GM21423 (cell line): Measurements from ENCODE around the gene KAT8.

Experiments
- ATAC-seq: cut with Tn5 transposase; IDR thresholded peaks from one replicate; pipeline ENCODE4 v1.9.1; 2021; ENCODE audit warnings: mild to moderate bottlenecking, moderate library complexity; ENCODE audit not compliant: unreplicated experiment

The KAT8 gene

GRCh38 chr16:31106509-31107464 is 10.7 kb upstream of the KAT8 start:
- no peak for ATAC-seq

GRCh38 chr16:31107465-31107867 is 10.0 kb upstream of the KAT8 start:
- ATAC-seq, result peak; percentile 41

DNA sequence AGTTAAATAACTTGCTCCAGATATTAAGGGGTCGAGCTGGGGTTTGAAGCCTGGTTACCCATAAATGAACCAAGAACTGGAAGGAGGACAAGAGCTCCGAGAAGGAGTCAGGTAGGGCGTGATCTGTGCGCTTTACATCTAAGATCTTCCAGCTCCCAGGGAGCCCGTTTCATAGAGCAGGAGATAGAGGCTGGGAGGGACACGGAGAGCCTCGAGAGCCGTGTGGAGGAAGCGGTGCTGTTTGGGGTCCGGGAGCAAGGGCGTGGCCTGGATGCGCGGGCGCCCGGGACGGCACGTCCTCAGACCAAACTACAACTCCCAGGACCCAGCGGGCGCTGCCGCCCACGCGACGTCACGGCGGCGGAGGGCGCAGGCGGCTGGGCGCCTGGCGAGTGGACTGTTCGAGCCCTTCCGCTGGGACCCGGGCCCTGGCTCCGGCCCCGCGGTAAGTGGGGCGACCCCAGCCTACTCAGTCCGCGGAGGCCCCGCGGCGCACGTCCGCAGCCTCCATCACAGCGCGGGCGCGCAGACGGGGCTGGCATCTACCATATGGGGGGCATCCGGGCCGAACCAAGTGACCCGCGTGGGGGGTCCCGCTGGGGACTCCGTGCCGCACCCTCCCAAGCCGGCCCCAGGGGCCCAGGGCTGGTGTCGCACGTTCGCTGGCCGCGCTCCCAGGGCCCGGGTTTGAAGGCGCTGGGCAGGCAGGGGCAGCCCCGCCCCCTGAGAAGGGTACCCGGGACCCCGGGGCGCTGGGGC is 9.2 kb upstream of the KAT8 start, which contains the start of gene BCKDK:
Gene BCKDK (plus strand): TSS at position 352 of the 759 bp plus-strand sequence. CDS start 838 bp downstream, outside the sequence.
- peak; percentile 83 for ATAC-seq

DNA sequence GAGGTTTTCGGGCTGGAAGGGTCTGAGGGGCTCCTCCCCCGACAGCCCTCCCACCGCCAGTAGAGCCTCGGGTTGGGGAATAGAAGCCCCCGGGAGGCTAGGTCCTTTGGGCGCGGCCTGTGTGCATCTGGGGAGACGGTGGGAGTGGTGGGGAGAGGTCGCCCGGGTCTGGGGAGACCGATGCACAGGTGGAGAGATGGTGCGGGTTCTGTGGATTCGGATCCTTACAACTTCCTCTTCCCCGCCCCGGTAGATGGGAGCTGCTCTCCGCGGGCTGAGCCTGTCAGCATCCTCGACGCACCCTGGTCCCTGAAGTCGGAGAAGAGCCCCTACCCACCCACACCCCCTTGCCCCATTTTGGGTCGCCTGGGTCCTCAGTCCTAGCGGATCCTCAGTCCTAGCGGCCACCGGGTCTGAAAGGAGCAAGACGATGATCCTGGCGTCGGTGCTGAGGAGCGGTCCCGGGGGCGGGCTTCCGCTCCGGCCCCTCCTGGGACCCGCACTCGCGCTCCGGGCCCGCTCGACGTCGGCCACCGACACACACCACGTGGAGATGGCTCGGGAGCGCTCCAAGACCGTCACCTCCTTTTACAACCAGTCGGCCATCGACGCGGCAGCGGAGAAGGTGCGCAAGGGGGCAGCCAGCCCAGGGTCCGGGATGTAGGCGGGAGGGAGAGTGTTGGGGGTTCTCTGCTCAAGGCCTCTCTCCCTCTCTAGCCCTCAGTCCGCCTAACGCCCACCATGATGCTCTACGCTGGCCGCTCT is 8.5 kb upstream of the KAT8 start:
- ATAC-seq, result no peak

- ATAC-seq, result no peak
Observed at GRCh38 chr16:31109622-31110021, 7.8 kb upstream of the KAT8 start.

DNA sequence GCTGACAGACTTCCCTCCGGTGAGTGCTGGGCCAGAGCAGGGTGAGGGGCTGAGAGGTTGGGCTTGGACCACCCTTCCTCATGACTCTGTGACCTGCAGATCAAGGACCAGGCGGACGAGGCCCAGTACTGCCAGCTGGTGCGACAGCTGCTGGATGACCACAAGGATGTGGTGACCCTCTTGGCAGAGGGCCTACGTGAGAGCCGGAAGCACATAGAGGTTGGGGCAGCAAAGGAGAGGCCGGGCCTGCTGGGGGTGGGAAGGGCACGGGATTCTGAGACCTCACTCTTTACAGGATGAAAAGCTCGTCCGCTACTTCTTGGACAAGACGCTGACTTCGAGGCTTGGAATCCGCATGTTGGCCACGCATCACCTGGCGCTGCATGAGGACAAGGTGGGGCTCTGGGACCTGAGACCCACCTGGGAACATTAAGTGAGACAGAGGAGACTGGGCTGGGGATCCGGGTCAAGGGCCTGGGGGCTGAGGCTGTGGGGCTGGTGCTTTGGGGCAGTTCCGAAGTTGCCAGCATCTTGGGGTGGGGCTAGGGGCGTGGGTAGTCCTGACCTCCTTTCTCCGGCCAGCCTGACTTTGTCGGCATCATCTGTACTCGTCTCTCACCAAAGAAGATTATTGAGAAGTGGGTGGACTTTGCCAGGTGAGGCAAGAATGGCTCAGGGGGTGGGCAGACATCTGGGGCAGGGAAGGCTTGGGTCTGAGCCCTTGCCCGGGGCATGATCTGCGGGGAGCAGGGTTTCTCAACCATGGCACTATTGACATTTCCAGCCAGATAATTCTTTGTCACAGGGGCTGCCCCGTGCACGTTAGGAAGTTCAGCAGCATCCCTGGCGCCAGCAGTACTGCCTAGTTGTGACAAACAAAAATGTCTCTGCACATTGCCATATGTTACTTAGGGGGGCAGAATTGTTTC is 7.1 kb upstream of the KAT8 start:
- ATAC-seq, result no peak

DNA sequence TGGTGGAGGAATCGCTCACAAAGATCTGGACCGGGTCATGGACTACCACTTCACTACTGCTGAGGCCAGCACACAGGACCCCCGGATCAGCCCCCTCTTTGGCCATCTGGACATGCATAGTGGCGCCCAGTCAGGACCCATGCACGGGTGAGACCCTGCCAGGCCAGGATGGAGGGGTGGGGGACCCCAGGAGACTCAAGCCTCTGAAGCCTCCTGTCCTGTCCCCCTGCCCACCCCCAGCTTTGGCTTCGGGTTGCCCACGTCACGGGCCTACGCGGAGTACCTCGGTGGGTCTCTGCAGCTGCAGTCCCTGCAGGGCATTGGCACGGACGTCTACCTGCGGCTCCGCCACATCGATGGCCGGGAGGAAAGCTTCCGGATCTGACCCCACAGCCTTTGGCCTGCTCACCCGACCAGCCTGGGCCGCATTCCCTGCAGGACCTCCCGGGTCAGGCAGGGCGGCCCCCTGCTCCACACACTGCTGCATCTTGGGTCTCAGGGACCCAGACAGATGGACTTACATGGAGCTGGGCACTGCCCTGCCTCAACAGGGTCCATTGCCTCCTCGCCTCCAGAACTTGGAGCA is 5.5 kb upstream of the KAT8 start:
- ATAC-seq, result no peak

DNA sequence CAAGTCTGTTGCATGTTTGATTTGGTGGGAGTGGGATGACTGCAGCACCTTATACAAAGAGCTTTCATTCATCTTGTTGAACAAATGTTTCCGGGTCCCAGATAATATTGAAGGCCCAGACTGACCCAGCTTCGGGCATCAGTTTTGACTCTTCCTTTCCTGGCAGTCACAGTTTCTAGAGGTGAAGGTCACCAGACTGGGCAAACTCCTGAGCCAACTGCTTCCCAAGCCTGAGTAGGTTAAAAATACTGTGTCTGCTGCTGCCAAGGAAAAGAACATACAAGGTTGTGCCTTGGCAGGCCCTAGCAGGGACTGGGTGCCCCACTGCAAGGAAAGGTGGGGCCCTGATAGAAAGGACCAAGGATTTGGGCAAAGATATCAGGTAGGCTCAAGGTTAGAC is 4.8 kb upstream of the KAT8 start:
- ATAC-seq, result no peak

DNA sequence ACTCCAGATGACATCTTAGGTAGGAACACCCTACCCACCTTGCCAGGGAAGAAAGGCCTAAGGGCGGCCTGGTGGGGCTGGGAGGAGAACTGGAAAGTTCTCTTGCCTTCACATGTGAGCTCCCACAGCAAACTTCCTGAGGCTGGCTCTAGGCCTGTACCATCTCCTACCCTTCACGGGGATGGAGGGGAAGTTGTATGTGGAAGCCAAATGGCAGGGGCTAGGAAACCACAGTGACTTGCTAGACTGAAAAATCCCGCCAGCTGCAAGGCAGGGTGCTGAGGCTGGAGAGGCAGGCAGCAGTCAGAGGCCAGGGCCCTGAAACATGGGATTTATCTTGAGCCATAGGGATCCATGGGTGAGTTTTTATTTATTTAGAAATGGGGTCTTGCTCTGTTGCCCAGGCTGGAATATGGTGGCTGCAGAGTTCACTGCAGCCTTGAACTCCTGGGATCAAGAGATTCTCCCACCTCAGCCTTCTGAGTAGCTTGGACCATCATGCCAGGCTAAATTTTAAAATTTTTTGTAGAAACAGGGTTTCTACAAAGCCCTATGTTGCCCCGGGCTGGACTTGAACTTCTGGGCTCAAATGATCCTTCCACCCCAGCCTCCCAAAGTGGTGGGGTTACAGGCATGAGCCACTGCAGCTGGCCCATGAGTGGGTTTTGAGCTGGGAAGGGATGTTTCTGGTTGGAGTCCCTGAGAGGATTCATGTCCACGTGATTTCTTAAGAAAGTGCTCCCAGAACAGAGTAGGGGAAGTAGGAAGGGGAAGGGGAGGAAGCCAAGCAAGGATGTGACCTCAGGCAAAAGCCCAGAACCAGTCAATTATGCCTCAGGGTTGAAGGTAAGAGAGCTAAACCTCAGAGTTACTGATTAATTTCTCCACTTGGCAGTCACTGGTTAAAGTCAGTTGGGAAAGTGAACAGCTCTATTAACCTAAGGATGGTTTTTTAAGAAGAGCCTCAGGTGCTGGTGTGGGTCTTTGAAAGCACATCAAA is 4.0 kb upstream of the KAT8 start:
- no peak for ATAC-seq

GRCh38 chr16:31114468-31114867 is 3.0 kb upstream of the KAT8 start:
- ATAC-seq, result no peak

GRCh38 chr16:31118223-31119155 is 1.0 kb downstream of the KAT8 start:
- no peak for ATAC-seq

DNA sequence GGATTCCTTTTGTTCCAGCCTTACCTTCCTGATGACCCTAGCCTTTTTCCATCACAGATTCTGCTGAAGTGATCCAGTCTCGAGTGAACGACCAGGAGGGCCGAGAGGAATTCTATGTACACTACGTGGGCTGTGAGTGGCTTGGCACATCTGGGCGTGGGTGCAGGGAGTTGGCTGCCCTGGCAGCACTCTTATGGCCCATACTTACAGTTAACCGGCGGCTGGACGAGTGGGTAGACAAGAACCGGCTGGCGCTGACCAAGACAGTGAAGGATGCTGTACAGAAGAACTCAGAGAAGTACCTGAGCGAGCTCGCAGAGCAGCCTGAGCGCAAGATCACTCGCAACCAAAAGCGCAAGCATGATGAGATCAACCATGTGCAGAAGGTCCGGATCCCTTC is 2.7 kb downstream of the KAT8 start:
- ATAC-seq, result no peak

- ATAC-seq, result no peak
Observed at GRCh38 chr16:31125844-31126243, 8.4 kb downstream of the KAT8 start.

GRCh38 chr16:31127182-31127581 is 9.7 kb downstream of the KAT8 start:
- ATAC-seq, result no peak

- no peak for ATAC-seq
Observed at GRCh38 chr16:31128711-31129567, 11.5 kb downstream of the KAT8 start.

DNA sequence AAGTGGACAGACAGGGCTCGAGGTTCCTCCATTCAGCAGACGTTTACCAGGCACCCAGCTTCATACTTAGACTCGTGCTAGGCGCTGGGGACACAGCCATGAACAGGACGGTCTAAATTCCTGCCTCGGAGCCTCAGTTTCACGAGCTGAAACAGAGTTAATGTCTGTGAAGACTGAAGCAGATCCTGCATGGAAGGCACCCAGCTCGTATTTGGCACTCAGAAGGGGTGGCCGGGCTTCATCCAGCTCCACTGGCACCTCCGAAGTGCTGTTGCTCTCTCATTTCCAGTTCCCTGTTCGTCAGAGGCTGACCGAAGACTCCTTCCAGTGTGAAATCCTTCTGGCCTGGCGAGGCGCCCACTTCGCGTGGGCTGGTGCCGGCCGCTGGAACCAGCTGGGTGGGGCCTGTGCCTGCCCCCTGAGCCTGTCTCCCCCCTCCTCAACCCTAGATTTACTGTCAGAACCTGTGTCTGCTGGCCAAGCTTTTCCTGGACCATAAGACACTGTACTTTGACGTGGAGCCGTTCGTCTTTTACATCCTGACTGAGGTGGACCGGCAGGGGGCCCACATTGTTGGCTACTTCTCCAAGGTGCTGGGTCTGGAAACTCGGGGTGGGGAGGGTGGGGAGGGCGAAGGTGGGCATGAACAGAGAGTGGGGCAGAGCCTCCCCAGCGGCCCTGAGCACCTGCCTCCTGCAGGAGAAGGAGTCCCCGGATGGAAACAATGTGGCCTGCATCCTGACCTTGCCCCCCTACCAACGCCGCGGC is 12.3 kb downstream of the KAT8 start:
- ATAC-seq, result no peak
